Kidney capillary endothelial cell (primary cell): ENCODE data around the gene MTERF4.

Source experiments
- DNase-seq: peaks from one replicate; pipeline ENCODE4 v3.0.0-alpha.2; 2018; ENCODE audit warnings: low spot score

Gene MTERF4

GRCh38 chr2:241049739-241050623 lies 52.1 kb downstream of the MTERF4 start:
- DNase-seq, result no peak

- no peak for DNase-seq
Observed at GRCh38 chr2:241048949-241049343, 53.1 kb downstream of the MTERF4 start.

DNA sequence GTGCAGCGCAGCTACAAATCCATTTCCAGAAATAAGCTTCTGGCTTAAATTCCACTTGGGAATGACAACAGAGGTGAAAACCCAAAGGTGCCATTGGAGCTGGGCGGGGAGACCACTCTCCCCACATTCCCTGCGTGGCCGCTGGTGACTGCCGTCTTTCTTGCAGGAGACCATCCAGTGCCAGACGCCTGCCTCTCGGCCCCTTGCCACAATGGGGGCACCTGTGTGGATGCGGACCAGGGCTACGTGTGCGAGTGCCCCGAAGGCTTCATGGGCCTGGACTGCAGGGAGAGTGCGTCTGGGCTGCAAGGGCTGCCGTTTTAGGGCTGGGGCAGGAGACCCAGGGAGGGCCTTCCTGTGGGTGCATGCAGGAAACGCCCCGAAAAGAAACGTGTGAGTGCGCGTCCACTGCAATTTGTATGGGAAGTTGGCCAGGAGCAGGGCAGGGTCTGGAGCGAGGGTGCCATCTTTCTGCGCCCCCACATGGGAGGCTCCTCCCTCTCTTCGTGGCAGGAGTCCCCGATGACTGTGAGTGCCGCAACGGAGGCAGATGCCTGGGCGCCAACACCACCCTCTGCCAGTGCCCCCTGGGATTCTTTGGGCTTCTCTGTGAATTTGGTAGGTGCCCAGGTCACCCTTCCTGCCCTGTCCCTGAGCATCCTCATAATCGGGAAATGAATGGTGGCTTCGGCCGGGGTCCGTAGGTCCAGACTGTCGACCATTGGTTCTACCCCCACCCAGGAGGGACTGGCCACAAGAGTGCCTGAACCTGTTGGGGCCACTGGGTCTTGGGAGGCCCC lies 53.7 kb downstream of the MTERF4 start:
- no peak for DNase-seq

- no peak for DNase-seq
Observed at GRCh38 chr2:241047253-241048010, 54.7 kb downstream of the MTERF4 start.
